HG03558 (cell line): ENCODE measurements around the gene CCDC85A.

Experiments used
- ATAC-seq: cut with Tn5 transposase; IDR thresholded peaks from one replicate; pipeline ENCODE4 v1.9.1; 2021; ENCODE audit warnings: moderate number of reproducible peaks; ENCODE audit not compliant: unreplicated experiment; ENCODE audit errors: extremely low read depth

CCDC85A gene

GRCh38 chr2:56232912-56233311 lies 49.1 kb downstream of the CCDC85A start:
- no peak for ATAC-seq

GRCh38 chr2:56234241-56234640 lies 50.5 kb downstream of the CCDC85A start:
- ATAC-seq, result no peak

DNA sequence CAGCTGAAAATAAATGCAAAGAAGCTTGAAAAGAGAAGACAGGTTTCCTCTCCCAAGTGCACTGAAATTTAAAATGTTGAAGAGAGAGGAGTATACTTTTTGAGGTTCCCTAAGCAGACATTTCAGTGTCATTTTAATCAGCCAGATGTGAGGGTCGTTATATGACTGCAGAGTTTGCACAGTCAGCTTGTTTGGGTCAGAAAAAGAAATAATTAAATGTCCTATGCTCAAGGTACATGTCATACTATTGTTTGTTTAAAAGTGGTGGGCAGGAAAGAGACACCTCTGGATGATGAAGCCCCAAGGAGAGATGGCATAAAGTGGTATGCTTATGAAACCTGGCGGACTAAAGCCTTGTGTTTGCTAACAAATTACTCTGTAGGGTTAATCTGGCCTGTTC lies 55.2 kb downstream of the CCDC85A start:
- no peak for ATAC-seq

DNA sequence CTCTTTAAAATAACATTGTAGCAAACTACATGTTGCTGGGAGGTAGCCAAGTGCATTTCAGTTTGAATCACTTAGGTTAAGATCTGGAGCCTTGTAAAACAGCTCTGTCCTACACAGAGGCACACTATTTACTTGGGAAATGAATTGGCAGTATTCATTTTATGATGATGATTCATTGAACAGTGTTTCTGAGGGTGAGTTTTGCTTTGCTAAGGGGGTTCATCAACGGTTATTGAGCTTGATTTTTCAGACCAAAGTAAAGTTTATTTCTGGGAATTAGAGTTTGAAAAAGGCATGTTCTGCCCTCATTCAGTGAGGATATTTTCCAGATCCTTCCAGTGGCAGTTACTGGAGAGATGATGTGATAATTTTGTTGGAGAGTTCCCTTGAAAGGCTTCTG lies 55.6 kb downstream of the CCDC85A start:
- ATAC-seq, result no peak

- ATAC-seq, result no peak
Measured at GRCh38 chr2:56240210-56240609, 56.4 kb downstream of the CCDC85A start.

GRCh38 chr2:56244506-56244905 lies 60.7 kb downstream of the CCDC85A start:
- ATAC-seq, result no peak

DNA sequence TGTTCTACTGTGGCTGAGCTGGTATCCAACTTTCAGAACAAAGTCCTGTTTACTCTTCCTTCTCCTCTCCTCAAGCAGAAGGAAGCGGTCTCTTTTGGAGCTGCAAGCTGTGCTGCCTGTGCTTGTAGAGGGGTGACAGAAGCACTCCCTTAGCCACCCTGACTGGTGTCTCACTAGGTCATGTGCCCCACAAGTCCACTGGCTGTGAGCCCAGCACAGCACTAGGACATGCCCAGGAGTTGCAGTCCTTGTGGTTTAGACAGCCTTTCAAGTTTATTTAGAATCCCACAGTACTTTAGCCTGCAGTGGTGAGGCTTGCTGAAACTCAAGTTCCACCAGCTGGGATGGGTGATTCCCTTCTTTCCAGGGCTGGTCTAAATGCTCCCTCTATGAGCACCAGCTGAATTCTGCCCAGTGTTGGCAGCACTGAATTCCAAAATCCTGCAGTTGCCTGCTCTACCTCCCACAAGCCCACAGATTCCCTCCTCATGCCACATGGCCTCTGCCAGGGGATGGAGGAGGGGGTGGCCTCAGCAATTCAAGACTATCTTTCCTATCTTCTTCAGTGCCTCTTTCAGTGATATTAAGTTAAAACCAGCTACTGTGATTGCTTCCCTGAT lies 61.2 kb downstream of the CCDC85A start:
- no peak for ATAC-seq

GRCh38 chr2:56248965-56249742 lies 65.4 kb downstream of the CCDC85A start:
- no peak for ATAC-seq

- no peak for ATAC-seq
Measured at GRCh38 chr2:56250153-56250729, 66.5 kb downstream of the CCDC85A start.

- ATAC-seq, result no peak
Measured at GRCh38 chr2:56260415-56260814, 76.6 kb downstream of the CCDC85A start.

DNA sequence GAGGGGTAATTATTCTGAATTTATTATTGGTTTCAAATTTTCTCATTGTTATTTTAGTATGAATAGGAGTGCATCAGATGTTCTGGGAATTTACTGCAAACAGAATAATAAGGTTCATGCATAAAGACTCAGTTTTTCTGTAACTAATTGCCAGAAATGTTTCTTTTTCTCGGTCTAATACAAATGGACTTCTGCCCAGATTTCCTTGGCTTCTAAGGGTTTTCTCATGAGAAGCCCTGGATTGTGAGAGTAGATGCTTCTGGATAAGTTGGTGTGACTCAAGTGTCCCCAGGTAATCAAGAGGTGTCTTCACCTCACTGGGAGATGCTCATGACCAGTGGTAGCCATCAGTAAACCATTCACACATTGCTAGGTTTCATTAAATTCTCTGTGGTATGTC lies 78.5 kb downstream of the CCDC85A start:
- no peak for ATAC-seq

- no peak for ATAC-seq
Measured at GRCh38 chr2:56263876-56264275, 80.1 kb downstream of the CCDC85A start.

DNA sequence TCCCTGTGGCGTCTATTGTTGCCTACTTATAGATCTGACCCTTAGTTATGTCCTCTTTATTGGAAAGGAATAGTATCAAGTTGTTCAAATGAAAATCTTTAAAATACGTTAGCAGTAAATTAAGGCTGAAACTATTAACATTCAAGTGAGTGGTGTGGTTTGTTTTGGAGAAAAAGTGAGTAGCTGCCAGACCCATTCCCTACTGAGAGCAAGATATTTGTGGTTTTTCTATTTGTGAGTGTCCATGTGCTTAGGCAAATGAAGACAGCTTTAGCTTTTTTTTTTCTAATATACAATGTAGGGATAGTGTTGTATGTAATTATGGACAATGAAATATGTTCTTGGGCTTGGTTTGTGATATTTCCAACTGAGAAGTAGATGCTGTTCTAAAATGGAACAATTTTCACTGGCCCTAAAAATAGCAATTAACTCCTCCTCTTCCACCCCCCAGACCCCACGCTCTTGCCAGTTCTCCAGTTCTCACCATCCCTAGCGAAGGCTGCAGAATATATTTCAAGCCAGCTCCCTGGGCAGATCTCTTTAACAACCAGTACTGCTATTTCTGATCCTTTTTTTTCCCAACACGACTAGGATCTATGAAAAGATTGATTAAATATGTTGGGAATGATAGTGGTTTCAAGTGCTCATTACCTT lies 83.1 kb downstream of the CCDC85A start:
- ATAC-seq, result no peak

DNA sequence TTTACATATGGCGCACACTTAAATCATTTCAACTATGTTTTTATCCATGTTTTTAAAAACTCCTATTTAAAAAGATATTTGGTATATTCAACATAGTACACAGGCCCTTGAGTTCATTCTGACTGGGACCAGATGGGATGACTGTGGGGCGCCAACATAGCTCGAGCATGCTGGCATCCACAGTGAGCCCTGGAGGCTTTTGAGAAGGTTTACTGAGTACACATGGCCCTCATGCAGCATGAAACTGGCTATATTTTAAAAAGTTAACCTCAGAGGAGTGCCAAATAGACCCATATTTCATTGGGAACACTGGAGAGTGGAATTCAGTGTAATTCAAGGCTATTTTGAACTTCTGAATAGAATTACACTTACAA lies 83.6 kb downstream of the CCDC85A start:
- no peak for ATAC-seq

DNA sequence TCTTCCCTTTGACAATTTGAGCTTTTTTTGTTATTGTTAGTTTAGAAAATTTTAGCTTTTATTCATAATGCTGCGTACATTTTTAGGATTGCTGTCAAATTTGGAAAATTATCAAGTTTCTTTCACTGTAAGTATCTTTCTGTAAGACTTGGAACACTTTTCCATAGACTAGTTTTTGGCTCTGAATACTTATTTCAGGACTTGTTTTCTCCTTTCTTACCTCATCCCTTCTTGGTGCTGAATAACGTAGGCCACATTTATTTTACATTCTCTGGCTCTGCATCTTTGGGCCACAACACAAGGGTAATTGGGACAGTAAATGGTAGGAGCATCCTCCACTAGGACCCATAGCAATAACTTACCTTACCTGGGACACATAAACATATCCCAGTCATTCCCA lies 85.1 kb downstream of the CCDC85A start:
- ATAC-seq, result no peak

DNA sequence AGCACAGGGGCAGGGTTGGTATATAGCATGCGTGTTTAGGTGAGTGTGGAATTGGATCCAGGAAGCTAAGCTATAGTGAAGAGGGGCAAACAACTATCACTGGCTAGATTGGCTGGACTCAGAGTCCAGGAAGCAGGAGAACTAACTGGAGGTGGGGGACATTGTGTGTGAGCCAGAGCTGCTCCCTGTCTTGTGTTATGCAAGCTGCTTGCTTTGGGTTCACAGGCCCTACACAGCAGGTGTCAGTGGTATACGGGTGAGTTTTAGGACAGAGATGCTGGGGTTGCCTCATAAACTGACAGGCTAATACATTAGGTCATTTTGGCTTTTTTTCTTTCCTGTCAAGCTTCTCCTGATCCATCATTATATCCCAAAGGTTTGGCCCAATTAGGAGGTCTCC lies 87.5 kb downstream of the CCDC85A start:
- no peak for ATAC-seq

GRCh38 chr2:56285224-56285623 lies 101.4 kb downstream of the CCDC85A start:
- no peak for ATAC-seq

DNA sequence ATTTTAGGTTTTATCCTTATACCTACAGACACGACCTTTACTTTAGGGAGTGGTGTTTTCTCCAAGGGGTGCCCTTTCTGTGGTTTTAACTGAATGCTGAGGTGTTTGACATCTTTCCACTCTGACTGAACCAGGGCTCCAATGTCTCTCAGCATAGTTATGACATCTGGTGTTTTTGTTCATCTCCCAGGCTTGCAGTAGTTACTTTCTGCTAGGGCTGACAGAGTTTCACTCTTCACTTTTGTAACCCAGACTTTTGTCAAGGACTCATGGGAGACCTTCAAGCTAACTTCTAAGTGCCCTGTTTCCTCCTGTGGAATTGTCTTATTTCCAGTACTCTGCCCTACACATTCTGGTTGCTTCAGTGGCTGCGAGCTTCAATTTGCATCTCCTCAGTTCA lies 103.1 kb downstream of the CCDC85A start:
- no peak for ATAC-seq

DNA sequence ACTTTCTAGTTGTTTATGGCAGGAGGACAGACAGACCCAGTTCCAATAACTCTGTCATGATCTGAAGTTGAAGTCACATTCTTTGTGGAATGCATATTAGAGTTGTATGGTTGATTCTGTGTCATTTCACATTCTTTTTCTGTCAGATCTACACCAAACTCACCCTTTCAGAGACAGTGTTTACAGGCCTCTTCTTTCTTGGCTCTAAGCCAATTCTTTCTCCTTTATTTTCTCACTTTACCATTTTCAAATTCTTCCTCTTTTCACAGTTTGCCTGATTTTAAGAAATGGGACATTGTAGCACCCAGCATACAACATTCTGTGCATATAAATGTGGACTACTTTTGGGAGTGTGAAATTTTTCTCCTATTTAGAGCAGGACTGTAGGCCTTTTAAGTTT lies 103.7 kb downstream of the CCDC85A start:
- no peak for ATAC-seq

- ATAC-seq, result no peak
Measured at GRCh38 chr2:56287974-56288373, 104.2 kb downstream of the CCDC85A start.

DNA sequence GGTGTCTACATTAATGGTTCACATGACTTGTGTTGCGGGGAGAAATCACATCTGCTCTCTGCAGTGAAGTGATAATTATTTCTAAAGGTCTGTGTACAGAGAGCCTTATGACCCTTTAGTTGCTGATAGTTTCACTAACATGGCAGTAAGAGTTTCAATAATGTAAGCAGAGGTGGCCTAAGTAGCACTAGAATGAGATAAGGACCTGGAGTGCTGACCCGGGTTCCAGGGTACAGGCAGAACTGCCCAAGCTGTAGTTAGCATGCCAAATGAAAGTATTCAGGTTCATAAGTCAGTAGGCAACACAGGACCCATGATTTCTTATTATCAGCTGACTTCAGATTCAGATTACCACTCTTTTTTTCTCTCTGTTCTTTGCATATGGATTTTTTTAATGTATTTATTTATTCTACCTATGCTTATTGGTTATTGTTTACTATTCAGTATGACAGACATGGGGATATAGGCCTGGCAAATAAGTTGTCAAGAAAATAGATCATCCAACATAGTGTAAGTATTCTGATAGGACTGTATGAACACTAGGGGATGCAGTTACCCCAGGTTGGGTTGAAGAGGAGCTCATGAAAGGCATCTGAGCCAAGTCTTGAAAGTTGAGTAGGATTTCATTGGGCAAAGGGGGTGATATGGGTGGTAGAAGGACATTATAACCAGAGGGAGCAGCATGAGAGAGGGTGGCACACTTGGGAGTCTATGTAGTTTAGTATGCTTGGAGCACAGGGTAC lies 105.2 kb downstream of the CCDC85A start:
- ATAC-seq, result no peak
